Smooth muscle cell (in vitro differentiated cells): ENCODE results near the gene ERCC5. TPM values are rescaled to one million over a fixed set of nuclear protein-coding genes. Genes with fewer than 3 reads are reported as not detected.

Experiments used
- DNase-seq: peaks from one replicate; lab custom pipeline; 2025; ENCODE audit not compliant: unreplicated experiment; lab: John Stamatoyannopoulos, UW
- H2AFZ ChIP-seq: fragments of 200-600 bp; sonication (generic); 2 replicates; pipeline ENCODE4 v1.6.0; 2016; ENCODE audit warnings: antibody characterized with exemption, low read depth, mild to moderate bottlenecking
- H3F3A ChIP-seq: fragments of 200-600 bp; sonication (generic); 2 replicates; pipeline ENCODE4 v1.6.0; 2017; ENCODE audit warnings: antibody characterized with exemption, low read depth
- H3K27ac ChIP-seq: fragments of 200-600 bp; sonication (generic); 2 replicates; pipeline ENCODE4 v1.5.1; 2016; ENCODE audit warnings: low read depth, mild to moderate bottlenecking
- H3K27me3 ChIP-seq: fragments of 200-600 bp; sonication (generic); 2 replicates; pipeline ENCODE4 v1.6.1; 2016; ENCODE audit warnings: low read depth, mild to moderate bottlenecking
- H3K36me3 ChIP-seq: fragments of 200-600 bp; sonication (generic); 2 replicates; pipeline ENCODE4 v1.5.1; 2016; ENCODE audit warnings: low read depth
- H3K4me1 ChIP-seq: fragments of 200-600 bp; sonication (generic); 2 replicates; pipeline ENCODE4 v1.5.1; 2016; ENCODE audit warnings: low read depth
- H3K4me2 ChIP-seq: fragments of 200-600 bp; sonication (generic); 2 replicates; pipeline ENCODE4 v1.6.0; 2016; ENCODE audit warnings: mild to moderate bottlenecking
- H3K4me3 ChIP-seq: fragments of 200-600 bp; sonication (generic); 2 replicates; pipeline ENCODE4 v1.5.1; 2016; ENCODE audit warnings: mild to moderate bottlenecking
- H3K79me2 ChIP-seq: fragments of 200-600 bp; sonication (generic); 2 replicates; pipeline ENCODE4 v1.6.0; 2016; ENCODE audit warnings: low read depth, mild to moderate bottlenecking
- H3K9ac ChIP-seq: fragments of 200-600 bp; sonication (generic); 2 replicates; pipeline ENCODE4 v1.6.0; 2016; ENCODE audit warnings: low read depth
- H3K9me3 ChIP-seq: fragments of 200-600 bp; sonication (generic); replicated peaks from 2 replicates; pipeline ENCODE4 v1.5.1; 2016; ENCODE audit warnings: low read depth
- H4K20me1 ChIP-seq: fragments of 200-600 bp; sonication (generic); 2 replicates; pipeline ENCODE4 v1.6.0; 2016; ENCODE audit warnings: low read depth
- WGBS: methylation state at CpG from one replicate; pipeline ENCODE4 v1.1.7; 2016; ENCODE audit warnings: low lambda C conversion rate; 5-methylcytosine and 5-hydroxymethylcytosine counted together
- polyA plus RNA-seq: library from polyadenylated mRNA; unstranded; fragments of >200 nt; fragmentation: Nextera tagmentation; extraction: Ambion mirVana; gene quantifications from 2 replicates; pipeline ENCODE4 v1.2.1, GENCODE V29; 2016
- total RNA-seq: library from RNA; depleted of rRNA; stranded (reverse); fragments of >200 nt; gene quantifications from 2 replicates; pipeline ENCODE4 v1.2.3, GENCODE V29; 2014
- TF ChIP-seq, protein P1 (sequence below): fragments of 200-600 bp; sonication (generic); IDR thresholded peaks from 2 replicates; pipeline ENCODE4 v1.5.1; 2017; ENCODE audit warnings: borderline replicate concordance, mild to moderate bottlenecking, antibody characterized with exemption; ENCODE audit not compliant: insufficient read depth, poor library complexity, severe bottlenecking

ERCC5 gene
- total and polyA plus RNA-seq, 2 experiments from 2014 or later: 30.1 to 65.2 TPM

DNA sequence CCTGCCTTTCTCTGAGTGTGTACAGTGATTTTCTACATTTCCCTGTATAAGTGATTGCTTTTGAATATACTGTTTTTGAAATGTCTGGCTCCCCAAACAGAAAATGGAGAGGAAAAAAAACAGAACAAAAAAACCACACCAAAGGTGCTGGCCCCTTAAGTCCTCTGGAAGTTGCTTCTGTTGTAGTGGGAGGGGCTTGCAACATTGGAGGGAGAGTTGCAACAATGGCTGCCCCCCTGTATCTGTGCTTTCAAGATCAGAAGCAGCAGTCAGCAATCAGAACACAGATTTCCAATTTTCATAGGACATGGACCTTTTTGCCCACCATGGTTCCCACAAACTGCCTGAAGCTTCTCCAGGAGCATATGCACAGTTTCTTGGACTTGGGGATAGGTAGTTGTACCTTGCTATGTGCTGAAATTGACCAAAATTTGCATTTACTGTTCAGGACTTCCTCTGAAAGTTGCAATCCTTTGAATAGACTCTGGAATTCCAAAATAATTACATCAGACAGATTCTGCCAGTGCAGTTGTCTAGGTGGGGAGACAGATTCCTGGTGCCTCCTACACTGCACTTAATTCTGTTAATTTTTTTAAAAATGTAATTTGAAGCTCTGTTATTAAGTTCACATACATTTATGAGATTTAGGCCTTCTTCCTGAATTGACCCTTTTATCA is 33.1 kb upstream of the ERCC5 start:
- Histone ChIP-seq H4K20me1 (peaks cover 3% of the 10 kb centered on the region), H3K9me3 (peaks cover 3% of the 10 kb centered on the region), H3F3A (no peaks in the 10 kb centered on the region), H3K79me2 (peaks cover 39% of the 10 kb centered on the region), H3K27me3 (no peaks in the 10 kb centered on the region), H3K4me2 (no peak overlapping the region), H3K9ac (no peak overlapping the region), H3K4me3 (no peak overlapping the region), H2AFZ (no peak overlapping the region), H3K27ac (peak overlapping the region; percentile 10), H3K4me1 (no peaks in the 10 kb centered on the region), H3K36me3 (peaks cover 12% of the 10 kb centered on the region)
- DNase-seq: no peak
- TF ChIP-seq, protein P1, sequence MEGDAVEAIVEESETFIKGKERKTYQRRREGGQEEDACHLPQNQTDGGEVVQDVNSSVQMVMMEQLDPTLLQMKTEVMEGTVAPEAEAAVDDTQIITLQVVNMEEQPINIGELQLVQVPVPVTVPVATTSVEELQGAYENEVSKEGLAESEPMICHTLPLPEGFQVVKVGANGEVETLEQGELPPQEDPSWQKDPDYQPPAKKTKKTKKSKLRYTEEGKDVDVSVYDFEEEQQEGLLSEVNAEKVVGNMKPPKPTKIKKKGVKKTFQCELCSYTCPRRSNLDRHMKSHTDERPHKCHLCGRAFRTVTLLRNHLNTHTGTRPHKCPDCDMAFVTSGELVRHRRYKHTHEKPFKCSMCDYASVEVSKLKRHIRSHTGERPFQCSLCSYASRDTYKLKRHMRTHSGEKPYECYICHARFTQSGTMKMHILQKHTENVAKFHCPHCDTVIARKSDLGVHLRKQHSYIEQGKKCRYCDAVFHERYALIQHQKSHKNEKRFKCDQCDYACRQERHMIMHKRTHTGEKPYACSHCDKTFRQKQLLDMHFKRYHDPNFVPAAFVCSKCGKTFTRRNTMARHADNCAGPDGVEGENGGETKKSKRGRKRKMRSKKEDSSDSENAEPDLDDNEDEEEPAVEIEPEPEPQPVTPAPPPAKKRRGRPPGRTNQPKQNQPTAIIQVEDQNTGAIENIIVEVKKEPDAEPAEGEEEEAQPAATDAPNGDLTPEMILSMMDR: no peak

DNA sequence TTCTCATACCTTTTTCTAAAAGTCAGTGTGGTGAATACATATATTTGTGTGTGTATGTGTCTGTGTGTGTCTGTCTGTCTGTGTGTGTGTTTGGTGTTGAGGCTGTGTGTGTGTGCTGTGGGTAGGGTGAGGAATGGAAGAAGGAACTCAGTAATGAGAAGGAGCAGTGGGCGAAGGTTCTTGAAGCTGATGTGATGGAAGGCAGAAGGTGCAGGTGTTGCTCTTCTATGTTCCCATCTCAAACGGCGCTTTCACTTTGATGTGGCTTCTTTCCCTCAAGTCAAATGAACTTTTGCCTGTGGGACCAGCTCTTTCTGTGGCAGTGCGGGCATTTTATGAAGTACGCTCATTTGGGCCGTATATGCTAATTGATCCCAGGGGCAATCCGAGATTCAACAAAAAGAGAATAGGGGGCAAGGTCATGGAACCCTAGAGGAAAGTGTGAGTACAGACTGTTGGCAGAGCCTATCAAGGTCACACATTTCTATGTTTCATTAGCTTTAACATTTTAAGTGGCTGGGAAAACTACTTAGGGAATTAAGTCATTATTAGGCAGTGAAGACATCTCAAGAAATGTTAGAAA is 31.7 kb upstream of the ERCC5 start:
- WGBS: 90% methylated on average over 7 of the region's 7 CpGs
- peaks cover 25% of the 10 kb centered on the region for H3K79me2 ChIP-seq
- H2AFZ ChIP-seq: no peak overlapping the region
- no peak for DNase-seq
- H3K27ac ChIP-seq: no peak overlapping the region
- no peaks in the 10 kb centered on the region for H3K27me3 ChIP-seq
- H3K4me3 ChIP-seq: no peak overlapping the region
- peaks cover 3% of the 10 kb centered on the region for H3K9me3 ChIP-seq
- H3F3A ChIP-seq: no peaks in the 10 kb centered on the region
- TF ChIP-seq, protein P1: no peak
- peaks cover 12% of the 10 kb centered on the region for H3K36me3 ChIP-seq
- H3K4me2 ChIP-seq: no peak overlapping the region
- H3K4me1 ChIP-seq: no peaks in the 10 kb centered on the region
- no peak overlapping the region for H3K9ac ChIP-seq
- H4K20me1 ChIP-seq: peaks cover 3% of the 10 kb centered on the region

DNA sequence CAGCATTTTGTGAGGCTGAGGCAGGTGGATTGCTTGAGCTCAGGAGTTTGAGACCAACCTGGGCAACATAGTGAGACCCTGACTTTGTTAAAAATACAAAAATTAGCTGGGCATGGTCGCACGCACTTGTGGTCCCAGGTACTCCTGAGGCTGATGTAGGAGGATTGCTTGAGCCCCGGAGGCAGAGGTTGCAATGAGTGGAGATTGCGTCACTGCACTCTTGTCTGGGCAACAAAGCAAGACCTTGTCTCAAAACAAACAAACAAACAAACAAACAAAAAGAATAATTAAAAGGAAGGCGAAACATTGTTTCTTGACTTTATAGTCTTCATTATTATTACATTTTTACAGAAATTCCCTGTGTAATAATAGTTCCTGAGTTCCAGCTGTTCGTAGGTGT is 31.0 kb upstream of the ERCC5 start:
- TF ChIP-seq, protein P1: no peak
- H3K4me2 ChIP-seq: no peak overlapping the region
- no peak for DNase-seq
- H3K9ac ChIP-seq: no peak overlapping the region
- H3K27me3 ChIP-seq: no peaks in the 10 kb centered on the region
- H3K27ac ChIP-seq: no peak overlapping the region
- H3K4me3 ChIP-seq: no peak overlapping the region
- no peak overlapping the region for H2AFZ ChIP-seq
- H3K79me2 ChIP-seq: peaks cover 24% of the 10 kb centered on the region
- H3K4me1 ChIP-seq: no peaks in the 10 kb centered on the region
- peaks cover 12% of the 10 kb centered on the region for H3K36me3 ChIP-seq
- 85% methylated on average over 6 of the region's 6 CpGs for WGBS
- no peaks in the 10 kb centered on the region for H3F3A ChIP-seq
- peaks cover 3% of the 10 kb centered on the region for H3K9me3 ChIP-seq
- H4K20me1 ChIP-seq: peaks cover 3% of the 10 kb centered on the region

DNA sequence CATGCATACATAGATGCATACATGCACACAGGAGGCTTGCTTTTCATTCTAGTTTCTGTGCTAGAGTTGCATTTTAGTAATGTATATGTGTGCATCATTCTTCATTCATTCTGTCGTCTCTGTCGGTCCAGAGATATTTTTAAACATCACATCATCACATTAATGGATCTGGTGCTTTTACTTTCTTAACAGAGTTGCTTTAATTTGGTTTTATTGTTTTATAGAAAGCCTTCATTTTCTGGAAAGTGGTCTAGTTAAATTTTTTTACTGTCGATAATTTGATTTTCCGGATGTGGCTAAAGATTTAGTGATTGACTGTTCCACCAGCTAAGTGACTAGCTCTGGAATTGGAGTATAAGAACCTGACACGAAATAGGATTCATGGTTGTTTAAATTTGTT is 30.0 kb upstream of the ERCC5 start:
- peaks cover 22% of the 10 kb centered on the region for H3K79me2 ChIP-seq
- no peak overlapping the region for H3K27ac ChIP-seq
- H3K27me3 ChIP-seq: no peaks in the 10 kb centered on the region
- peaks cover 6% of the 10 kb centered on the region for H3K36me3 ChIP-seq
- TF ChIP-seq, protein P1: no peak
- peaks cover 3% of the 10 kb centered on the region for H4K20me1 ChIP-seq
- H3F3A ChIP-seq: no peaks in the 10 kb centered on the region
- H2AFZ ChIP-seq: no peak overlapping the region
- 94% methylated on average over 5 of the region's 5 CpGs for WGBS
- H3K4me3 ChIP-seq: no peak overlapping the region
- peaks cover 3% of the 10 kb centered on the region for H3K9me3 ChIP-seq
- no peak overlapping the region for H3K9ac ChIP-seq
- H3K4me1 ChIP-seq: no peaks in the 10 kb centered on the region
- H3K4me2 ChIP-seq: no peak overlapping the region
- DNase-seq: no peak
